GM12874 (cell line): ENCODE results near the gene ZFP92.

ENCODE experiments used
- TF ChIP-seq, protein P1 (sequence below): IDR thresholded peaks from 2 replicates; pipeline ENCODE4 v1.5.1; 2011; ENCODE audit warnings: low read depth, mild to moderate bottlenecking, control low read depth, low read length, moderate library complexity; ENCODE audit not compliant: insufficient read depth

ZFP92 gene

DNA sequence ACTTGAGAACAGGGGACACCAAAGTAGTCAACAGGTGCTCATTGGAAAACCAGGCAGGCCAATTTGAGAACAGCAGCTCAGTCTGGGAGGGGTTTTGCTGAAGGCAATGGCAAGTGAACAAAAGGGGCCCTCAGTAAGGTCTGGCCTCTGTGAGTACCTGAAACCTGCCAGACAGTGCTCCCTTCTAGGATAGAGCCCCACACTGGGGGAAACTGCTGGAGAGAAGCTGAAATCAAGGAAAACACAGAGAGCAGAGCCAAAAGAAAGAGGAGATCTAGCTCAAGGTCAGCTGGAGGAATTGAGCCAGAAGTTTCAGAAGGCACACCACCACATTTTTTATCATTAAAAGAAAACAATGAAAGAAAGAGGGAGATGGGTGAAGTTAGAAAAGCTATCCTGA, 38.3 kb upstream of the ZFP92 start:
- TF ChIP-seq, protein P1, sequence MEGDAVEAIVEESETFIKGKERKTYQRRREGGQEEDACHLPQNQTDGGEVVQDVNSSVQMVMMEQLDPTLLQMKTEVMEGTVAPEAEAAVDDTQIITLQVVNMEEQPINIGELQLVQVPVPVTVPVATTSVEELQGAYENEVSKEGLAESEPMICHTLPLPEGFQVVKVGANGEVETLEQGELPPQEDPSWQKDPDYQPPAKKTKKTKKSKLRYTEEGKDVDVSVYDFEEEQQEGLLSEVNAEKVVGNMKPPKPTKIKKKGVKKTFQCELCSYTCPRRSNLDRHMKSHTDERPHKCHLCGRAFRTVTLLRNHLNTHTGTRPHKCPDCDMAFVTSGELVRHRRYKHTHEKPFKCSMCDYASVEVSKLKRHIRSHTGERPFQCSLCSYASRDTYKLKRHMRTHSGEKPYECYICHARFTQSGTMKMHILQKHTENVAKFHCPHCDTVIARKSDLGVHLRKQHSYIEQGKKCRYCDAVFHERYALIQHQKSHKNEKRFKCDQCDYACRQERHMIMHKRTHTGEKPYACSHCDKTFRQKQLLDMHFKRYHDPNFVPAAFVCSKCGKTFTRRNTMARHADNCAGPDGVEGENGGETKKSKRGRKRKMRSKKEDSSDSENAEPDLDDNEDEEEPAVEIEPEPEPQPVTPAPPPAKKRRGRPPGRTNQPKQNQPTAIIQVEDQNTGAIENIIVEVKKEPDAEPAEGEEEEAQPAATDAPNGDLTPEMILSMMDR, result no peak

DNA sequence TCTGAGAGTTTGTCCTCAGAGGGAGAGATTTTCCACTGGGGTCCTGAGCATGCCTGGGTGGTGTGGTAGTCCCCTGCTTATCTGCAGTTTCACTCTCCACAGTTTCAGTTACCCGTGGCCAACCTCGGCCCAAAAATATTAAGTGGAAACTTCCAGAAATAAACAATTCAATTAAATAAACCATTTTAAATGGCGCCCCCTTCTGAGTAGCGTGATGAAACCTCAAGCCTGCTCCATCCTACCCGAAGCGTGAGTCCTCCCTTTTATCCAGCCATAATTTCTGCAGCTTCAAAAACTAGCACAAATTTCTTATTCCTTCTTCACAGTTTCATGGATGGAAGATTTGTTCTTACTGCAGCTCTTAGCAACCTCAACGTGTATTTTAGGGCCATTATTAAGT, 36.8 kb upstream of the ZFP92 start:
- TF ChIP-seq, protein P1, result no peak

DNA sequence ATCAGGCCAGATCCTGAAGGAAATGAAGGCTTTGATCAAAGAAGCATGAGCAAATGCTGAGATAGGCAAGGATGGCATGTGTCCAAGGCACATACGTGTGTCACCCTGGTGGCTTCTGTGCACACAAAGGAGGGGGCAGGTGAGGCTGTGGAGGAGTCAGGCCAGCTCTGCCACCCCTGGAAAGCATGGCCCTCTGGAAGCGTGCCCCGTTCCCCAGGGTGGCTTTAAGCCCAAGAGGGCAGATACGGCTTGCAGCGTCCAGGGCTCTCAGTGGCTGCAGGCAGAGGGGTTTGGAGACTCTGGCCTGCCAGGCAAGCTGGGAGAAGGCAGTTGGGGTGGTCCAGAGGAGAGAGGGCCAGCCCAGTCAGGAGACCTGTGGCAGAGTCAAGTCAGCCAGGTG, 35.7 kb upstream of the ZFP92 start:
- TF ChIP-seq, protein P1, result no peak

DNA sequence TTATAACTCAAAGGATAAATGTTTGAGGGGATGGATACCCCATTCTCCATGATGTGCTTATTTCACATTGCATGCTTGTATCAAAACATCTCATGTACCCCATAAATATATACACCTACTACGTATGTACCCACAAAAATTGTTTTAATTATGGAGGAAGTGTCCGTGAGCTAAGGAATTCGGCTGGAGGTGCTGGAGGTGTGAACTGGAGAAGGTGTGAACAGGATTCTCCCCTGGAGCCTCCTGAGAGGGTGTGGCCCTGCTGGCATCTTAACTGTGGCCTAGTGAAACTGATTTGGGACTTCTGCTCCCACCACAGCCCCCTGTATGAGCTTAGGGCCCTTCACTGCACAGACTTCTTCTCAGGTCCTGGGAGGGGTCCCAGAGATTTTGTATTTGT, 33.5 kb upstream of the ZFP92 start:
- TF ChIP-seq, protein P1, result no peak

DNA sequence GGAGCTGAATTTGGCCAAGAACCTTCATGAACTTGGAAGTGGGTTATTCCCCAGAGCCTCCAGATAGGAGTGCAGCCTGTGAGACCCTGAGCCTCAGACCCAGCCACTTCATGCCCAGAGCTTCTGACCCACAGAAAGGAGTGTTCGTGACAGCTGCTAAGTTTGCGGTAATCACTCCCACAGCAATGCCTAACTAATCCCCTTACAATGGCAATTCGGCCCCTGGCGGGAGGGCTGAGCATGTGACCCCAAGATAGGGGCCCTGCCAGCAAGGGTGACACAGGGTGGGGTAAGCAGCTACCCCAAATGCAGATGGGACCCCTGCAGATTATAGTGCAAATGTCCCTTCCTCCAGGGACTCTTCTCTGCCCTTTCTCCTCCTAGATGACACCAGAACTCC, 32.7 kb upstream of the ZFP92 start:
- TF ChIP-seq, protein P1, result no peak

DNA sequence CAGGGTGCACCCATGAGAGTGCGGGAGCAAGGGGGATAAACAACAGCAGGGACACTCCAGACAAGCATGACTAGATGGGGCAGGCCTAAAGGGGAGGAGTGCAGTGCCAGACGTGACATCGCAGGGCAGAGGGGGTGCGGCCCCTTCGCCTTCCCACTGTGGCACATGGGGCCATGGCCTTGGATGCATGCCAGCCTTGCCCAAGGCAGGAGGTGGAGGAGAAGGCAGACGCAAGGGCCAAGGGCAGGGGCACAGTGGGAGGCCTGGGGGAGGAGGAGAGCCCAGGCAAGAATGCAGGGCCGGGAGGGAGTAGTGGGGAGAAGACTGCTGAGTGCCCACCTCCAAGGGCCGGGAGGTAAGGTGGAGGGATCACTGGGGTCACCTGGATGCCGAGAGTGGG, 31.8 kb upstream of the ZFP92 start:
- TF ChIP-seq, protein P1, result no peak

DNA sequence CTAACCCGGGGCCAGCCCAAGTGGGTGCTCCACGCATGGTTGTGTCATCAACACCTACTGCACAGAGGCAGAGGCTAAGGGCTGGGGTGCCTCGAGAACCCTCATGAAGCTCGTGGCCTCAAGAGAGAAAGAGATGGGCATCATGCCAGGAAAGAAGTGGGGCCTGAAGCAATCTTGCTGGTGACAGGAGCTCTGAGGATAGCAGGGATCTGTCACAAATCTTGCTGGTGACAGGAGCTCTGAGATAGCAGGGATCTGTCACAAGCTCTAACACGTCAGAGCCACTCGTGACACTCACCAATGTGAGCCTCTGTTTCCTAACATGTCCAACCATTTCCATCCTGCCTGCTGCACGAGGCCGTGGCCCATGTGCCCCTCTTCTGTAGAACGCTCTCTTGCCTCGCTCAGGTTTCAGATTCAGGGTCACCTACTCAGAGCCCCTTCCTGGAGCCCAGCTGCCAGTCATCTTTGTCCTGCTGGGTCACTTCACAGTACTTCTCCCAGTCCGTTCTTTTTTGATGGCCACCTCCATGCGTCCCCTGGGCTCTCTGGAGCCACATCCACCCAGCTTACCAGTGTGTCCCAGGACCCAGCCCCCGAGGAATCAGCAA, 31.2 kb upstream of the ZFP92 start:
- TF ChIP-seq, protein P1, result no peak
